Breast epithelium (tissue), 4 donors: ENCODE data around the gene PLCH1. TPM values are rescaled to one million over a fixed set of nuclear protein-coding genes. Genes with fewer than 3 reads are reported as not detected.
A peak's percentile ranks its signal among the peaks of the same experiment; 100 is the strongest.

Experiments
- DNase-seq, 2 donors: peaks; one replicate each; pipeline ENCODE4 v3.0.0-alpha.2; 2019; ENCODE audit warnings: low spot score in 2 of 2
- H3K27ac ChIP-seq, 2 donors: fragments of 200-600 bp; sonication (generic) in 1 of 2; one replicate each; pipeline ENCODE4 v1.5.1; 2016 to 2019; ENCODE audit warnings: mild to moderate bottlenecking in 1 of 2
- H3K27me3 ChIP-seq, 2 donors: fragments of 200-600 bp; sonication (generic) in 1 of 2; one replicate each; pipeline versions ENCODE4 v1.5.1 to v1.6.0; 2017 to 2019; ENCODE audit warnings: control low read depth in 1 of 2, mild to moderate bottlenecking in 1 of 2
- H3K36me3 ChIP-seq: fragments of 200-600 bp; one replicate; pipeline ENCODE4 v1.5.1; 2019
- H3K4me1 ChIP-seq, 2 donors: fragments of 200-600 bp; sonication (generic); one replicate each; pipeline ENCODE4 v1.5.1; 2016 to 2019; ENCODE audit warnings: control low read depth in 1 of 2
- H3K4me3 ChIP-seq, 3 donors: fragments of 200-600 bp; sonication (generic); 1 replicate in 2 of 3; 2 replicates in 1 of 3; pipeline ENCODE4 v1.5.1; 2016 to 2019; ENCODE audit warnings: mild to moderate bottlenecking in 3 of 3, moderate library complexity in 2 of 3
- H3K9me3 ChIP-seq, 2 donors: fragments of 200-600 bp; sonication (generic) in 1 of 2; one replicate each; pipeline ENCODE4 v1.5.1; 2016 to 2019; ENCODE audit warnings: control low read depth in 1 of 2
- POLR2A ChIP-seq: fragments of 450-650 bp; IDR thresholded peaks from one replicate; pipeline ENCODE4 v1.6.1; 2016; ENCODE audit warnings: antibody characterized with exemption, mild to moderate bottlenecking, moderate library complexity
- POLR2AphosphoS5 ChIP-seq, 3 donors: sonication (generic); formaldehyde crosslinking; IDR thresholded peaks; one replicate each; pipeline ENCODE4 v1.6.1; 2017; ENCODE audit warnings: antibody characterized with exemption in 3 of 3
- intact Hi-C: fragments of 100-400 bp; cut with DNase I; formaldehyde crosslinking; loops from one replicate; pipeline ENCODE4 v1.15.1; 2023; ENCODE audit warnings: low total_unique reads
- total RNA-seq, 3 donors: library from RNA; depleted of rRNA; stranded (reverse); fragments of >200 nt; gene quantifications; one replicate each; pipeline ENCODE4 v1.1.0, GENCODE V29; 2016
- TF ChIP-seq, protein P1 (sequence below), 3 donors: fragments of 450-650 bp; IDR thresholded peaks; one replicate each; pipeline ENCODE4 v1.5.1; 2016 to 2017; ENCODE audit warnings: antibody characterized with exemption in 3 of 3, mild to moderate bottlenecking in 3 of 3, moderate library complexity in 3 of 3

The PLCH1 gene, protein sequence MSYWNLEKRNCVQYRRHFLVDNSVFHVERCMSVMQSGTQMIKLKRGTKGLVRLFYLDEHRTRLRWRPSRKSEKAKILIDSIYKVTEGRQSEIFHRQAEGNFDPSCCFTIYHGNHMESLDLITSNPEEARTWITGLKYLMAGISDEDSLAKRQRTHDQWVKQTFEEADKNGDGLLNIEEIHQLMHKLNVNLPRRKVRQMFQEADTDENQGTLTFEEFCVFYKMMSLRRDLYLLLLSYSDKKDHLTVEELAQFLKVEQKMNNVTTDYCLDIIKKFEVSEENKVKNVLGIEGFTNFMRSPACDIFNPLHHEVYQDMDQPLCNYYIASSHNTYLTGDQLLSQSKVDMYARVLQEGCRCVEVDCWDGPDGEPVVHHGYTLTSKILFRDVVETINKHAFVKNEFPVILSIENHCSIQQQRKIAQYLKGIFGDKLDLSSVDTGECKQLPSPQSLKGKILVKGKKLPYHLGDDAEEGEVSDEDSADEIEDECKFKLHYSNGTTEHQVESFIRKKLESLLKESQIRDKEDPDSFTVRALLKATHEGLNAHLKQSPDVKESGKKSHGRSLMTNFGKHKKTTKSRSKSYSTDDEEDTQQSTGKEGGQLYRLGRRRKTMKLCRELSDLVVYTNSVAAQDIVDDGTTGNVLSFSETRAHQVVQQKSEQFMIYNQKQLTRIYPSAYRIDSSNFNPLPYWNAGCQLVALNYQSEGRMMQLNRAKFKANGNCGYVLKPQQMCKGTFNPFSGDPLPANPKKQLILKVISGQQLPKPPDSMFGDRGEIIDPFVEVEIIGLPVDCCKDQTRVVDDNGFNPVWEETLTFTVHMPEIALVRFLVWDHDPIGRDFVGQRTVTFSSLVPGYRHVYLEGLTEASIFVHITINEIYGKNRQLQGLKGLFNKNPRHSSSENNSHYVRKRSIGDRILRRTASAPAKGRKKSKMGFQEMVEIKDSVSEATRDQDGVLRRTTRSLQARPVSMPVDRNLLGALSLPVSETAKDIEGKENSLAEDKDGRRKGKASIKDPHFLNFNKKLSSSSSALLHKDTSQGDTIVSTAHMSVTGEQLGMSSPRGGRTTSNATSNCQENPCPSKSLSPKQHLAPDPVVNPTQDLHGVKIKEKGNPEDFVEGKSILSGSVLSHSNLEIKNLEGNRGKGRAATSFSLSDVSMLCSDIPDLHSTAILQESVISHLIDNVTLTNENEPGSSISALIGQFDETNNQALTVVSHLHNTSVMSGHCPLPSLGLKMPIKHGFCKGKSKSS (N-terminal part only)
- 1 to 10 TPM in 2 of 3 donors, not detected in 1; 2.0 to 3.4 TPM for total RNA-seq

DNA sequence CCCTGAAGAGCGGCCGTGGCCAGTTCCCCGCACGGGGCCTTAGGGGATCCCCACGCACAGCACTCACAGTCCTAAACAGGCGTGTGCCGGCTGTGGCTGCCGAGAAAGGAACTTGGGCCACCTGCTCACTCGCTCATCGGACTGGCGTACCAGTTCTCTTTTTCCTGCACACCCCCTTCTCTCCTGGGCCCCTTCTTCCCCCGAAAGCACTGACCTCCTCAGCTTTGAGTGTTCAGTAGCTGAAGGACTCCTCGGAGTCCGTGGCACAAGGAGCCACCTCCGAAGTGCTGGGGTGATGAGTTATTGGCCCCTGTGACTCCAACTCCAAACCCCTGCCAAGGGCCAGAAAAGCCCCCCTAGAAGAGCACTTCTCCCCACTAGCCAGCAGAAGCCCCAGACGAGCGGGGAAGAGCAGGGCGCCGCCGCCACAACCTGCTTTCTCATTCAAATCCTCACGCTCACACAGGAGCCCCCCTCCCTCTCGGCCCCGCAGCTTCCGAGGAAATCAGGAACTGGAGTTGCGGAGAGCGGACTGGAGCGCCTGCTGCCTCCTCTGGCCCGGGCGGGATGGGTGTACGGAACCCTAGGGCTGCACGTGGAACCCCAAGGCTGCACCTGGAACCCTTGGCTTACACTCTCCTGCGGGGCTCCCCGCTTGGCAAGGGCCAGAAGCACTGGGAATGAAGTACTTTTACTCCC lies at the start of gene PLCH1:
Gene PLCH1, minus strand, starts transcription at position 446 of the 699 bp plus-strand sequence. CDS start 40,847 bp downstream, outside the sequence.
- TF ChIP-seq POLR2A (no peak), POLR2AphosphoS5 (IDR thresholded peaks at IDR 0.05) (no peak)
- TF ChIP-seq, protein P1, sequence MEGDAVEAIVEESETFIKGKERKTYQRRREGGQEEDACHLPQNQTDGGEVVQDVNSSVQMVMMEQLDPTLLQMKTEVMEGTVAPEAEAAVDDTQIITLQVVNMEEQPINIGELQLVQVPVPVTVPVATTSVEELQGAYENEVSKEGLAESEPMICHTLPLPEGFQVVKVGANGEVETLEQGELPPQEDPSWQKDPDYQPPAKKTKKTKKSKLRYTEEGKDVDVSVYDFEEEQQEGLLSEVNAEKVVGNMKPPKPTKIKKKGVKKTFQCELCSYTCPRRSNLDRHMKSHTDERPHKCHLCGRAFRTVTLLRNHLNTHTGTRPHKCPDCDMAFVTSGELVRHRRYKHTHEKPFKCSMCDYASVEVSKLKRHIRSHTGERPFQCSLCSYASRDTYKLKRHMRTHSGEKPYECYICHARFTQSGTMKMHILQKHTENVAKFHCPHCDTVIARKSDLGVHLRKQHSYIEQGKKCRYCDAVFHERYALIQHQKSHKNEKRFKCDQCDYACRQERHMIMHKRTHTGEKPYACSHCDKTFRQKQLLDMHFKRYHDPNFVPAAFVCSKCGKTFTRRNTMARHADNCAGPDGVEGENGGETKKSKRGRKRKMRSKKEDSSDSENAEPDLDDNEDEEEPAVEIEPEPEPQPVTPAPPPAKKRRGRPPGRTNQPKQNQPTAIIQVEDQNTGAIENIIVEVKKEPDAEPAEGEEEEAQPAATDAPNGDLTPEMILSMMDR (IDR thresholded peaks at IDR 0.05), result no peak
- H3K27me3 ChIP-seq, result no peaks in the 10 kb centered on the region
- H3K27ac ChIP-seq, result peak within 1 kb of the TSS; percentile 53 to 82
- no peaks in the 10 kb centered on the region for H3K4me1 ChIP-seq
- peak within 1 kb of the TSS; percentile 48 to 71 (median 69) for H3K4me3 ChIP-seq
- H3K9me3 ChIP-seq, result no peaks in the 10 kb centered on the region
- intact Hi-C loops, result no loop called here
- DNase-seq, result peak; percentile 42 to 64
- H3K36me3 ChIP-seq, result no peaks in the 10 kb centered on the region

- H3K4me1 ChIP-seq, result no peaks in the 10 kb centered on the region
- TF ChIP-seq, protein P1 (IDR thresholded peaks at IDR 0.05), result no peak
- TF ChIP-seq POLR2A, result no peak
- no peak for TF ChIP-seq POLR2AphosphoS5 (IDR thresholded peaks at IDR 0.05)
- no peak overlapping the region for H3K4me3 ChIP-seq
- no peaks in the 10 kb centered on the region for H3K36me3 ChIP-seq
- no peak overlapping the region for H3K27ac ChIP-seq
- DNase-seq, result no peak
- no peaks in the 10 kb centered on the region for H3K27me3 ChIP-seq
- intact Hi-C loops, result loop anchor here (10.0 kb wide), 1 partner anchor 438 kb away; no protein-coding TSS in a partner anchor
- no peaks in the 10 kb centered on the region for H3K9me3 ChIP-seq
These were observed 47.7 kb upstream of the PLCH1 start for GRCh38 chr3:155792532-155792931.

DNA sequence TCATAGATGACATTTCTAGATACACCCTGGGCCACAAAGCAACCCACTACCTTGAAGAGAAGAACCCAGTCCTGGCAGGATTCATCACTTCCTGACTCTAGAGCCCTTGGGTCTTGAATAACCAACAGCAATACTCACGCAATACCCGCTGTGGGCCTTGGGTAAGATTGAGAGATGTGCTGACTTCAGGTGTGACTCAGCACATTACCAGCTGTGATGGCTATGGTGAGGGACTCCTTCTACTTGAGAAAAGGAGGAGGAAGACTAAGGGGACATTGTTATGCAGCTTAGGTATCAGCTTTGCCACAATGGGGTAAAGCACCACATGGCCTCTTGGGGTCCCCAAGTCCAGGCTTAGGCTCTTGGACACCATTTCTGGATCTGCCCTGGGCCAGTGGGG lies 46.3 kb upstream of the PLCH1 start:
- Histone ChIP-seq H3K4me3 (no peak overlapping the region), H3K27ac (no peak overlapping the region), H3K27me3 (no peaks in the 10 kb centered on the region), H3K36me3 (no peaks in the 10 kb centered on the region), H3K4me1 (no peaks in the 10 kb centered on the region), H3K9me3 (no peaks in the 10 kb centered on the region)
- TF ChIP-seq, protein P1 (IDR thresholded peaks at IDR 0.05), result no peak
- TF ChIP-seq POLR2A (no peak), POLR2AphosphoS5 (IDR thresholded peaks at IDR 0.05) (no peak)
- intact Hi-C loops, result loop anchor here (10.0 kb wide), 1 partner anchor 436 kb away; no protein-coding TSS in a partner anchor
- no peak for DNase-seq

GRCh38 chr3:155790272-155790925 lies 45.5 kb upstream of the PLCH1 start:
- Histone ChIP-seq H3K27ac (no peak overlapping the region), H3K4me3 (no peak overlapping the region), H3K27me3 (no peaks in the 10 kb centered on the region), H3K9me3 (no peaks in the 10 kb centered on the region), H3K4me1 (no peaks in the 10 kb centered on the region), H3K36me3 (no peaks in the 10 kb centered on the region)
- no peak for DNase-seq
- TF ChIP-seq POLR2AphosphoS5 (IDR thresholded peaks at IDR 0.05) (no peak), POLR2A (no peak)
- TF ChIP-seq, protein P1 (IDR thresholded peaks at IDR 0.05), result no peak
- intact Hi-C loops, result loop anchor here (10.0 kb wide), 1 partner anchor 436 kb away; no protein-coding TSS in a partner anchor
